Stimulated activated CD4-positive, alpha-beta T cell treated with anti-CD3 and anti-CD28 coated beads, Interleukin-12 subunit alpha, Interleukin-12 subunit beta, amount 100 ng/mL, for 48 hours (primary cell): Measurements from ENCODE around the gene MAP7D3.
A peak's percentile ranks its signal among the peaks of the same experiment; 100 is the strongest.
"Not testable (repeated sequence)": the region's sequence is repeated elsewhere in the genome, so short reads cannot be mapped to it uniquely, and the experiment has no call there.

Experiments used
- DNase-seq, 3 donors: peaks; one replicate each; pipeline ENCODE4 v3.0.0-alpha.2; 2020; ENCODE audit warnings: low read depth in 2 of 3, low spot score in 1 of 3

MAP7D3 gene, protein sequence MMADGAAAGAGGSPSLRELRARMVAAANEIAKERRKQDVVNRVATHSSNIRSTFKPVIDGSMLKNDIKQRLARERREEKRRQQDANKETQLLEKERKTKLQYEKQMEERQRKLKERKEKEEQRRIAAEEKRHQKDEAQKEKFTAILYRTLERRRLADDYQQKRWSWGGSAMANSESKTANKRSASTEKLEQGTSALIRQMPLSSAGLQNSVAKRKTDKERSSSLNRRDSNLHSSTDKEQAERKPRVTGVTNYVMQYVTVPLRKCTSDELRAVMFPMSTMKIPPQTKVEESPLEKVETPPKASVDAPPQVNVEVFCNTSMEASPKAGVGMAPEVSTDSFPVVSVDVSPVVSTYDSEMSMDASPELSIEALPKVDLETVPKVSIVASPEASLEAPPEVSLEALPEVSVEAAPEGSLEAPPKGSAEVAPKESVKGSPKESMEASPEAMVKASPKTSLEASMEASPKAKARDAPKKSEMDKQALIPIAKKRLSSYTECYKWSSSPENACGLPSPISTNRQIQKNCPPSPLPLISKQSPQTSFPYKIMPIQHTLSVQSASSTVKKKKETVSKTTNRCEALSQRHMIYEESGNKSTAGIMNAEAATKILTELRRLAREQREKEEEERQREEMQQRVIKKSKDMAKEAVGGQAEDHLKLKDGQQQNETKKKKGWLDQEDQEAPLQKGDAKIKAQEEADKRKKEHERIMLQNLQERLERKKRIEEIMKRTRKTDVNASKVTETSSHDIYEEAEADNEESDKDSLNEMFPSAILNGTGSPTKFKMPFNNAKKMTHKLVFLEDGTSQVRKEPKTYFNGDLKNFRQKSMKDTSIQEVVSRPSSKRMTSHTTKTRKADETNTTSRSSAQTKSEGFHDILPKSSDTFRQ

DNA sequence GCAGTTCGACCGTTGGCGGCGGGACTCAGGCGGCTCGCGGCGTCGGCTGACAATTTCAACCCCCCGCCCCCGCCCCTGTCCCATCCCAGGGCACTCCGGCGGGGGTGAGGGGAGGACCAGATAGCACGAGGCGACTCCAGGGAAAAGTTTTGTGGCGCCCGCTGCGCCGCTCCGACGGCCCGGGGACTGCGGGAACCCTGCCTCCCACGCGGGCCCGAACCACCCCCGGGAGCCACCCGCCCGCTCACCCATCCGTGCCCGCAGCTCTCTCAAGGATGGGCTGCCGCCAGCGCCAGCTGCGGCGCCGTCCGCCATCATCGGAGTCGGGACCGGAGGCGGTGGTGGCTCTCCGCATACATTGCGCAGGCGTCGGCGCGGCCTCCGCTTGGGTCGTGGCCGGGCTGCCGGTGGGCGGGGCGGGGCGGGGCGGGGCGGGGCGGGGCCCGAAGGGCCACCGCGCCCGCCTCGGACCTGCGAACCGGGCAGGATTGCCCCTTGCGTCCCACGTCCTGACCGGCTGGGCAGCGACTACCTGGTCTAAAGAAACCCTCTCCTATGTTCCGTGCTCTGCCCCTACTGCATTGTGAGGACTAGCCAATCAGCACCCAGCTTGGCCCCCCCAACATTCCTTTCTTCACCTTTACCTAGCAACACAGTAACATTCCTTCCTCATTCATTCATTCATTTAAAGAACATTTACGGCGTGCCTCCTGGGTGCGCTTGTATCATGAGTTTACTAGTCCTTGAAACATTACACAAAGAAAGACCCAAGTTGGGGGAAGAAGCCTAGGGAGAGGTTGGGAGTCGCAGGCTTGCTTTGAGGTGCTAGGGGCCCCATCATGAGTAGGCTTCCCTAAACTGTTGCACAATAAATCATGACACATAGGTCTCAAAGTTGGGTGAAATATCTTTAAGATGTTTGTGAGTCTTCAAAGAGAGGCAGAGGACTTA, at the start of gene MAP7D3:
TSS of gene MAP7D3 (minus strand) at position 360 of the 951 bp plus-strand sequence. CDS start at position 318, 42 bp downstream.
- peak; percentile 32 to 54 (median 32) for DNase-seq

GRCh38 chrX:136300721-136301120, 49.5 kb upstream of the MAP7D3 start, which contains the start of gene ADGRG4:
TSS of gene ADGRG4 (plus strand) at chrX:136300963. CDS start at chrX:136308778, 7,815 bp downstream.
- DNase-seq: not testable (repeated sequence)

DNA sequence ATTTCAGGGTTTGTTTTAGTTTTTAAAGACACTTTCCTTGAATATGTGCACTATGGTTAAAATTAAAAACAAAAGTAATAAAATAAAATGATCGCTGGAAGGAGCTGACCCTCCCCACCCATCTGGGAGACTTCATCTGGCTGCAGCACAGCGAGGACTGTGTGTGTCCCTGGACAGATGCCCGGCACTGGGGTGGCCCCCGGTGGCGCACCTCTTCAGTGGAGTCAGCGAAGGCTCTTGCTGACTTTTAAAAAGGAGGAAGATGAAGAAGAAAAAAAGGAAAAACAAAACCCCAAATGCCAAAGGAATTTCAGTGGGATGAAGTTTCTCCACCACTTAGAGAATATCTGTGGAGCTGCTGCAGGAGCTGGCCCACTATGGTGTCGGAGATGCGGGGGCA, 44.2 kb upstream of the MAP7D3 start:
- DNase-seq: no peak

GRCh38 chrX:136292656-136293055, 41.5 kb upstream of the MAP7D3 start:
- DNase-seq: no peak

- no peak for DNase-seq
Observed at GRCh38 chrX:136291824-136292223, 40.6 kb upstream of the MAP7D3 start.

- not testable (repeated sequence) for DNase-seq
Observed at GRCh38 chrX:136286375-136286774, 35.2 kb upstream of the MAP7D3 start.

DNA sequence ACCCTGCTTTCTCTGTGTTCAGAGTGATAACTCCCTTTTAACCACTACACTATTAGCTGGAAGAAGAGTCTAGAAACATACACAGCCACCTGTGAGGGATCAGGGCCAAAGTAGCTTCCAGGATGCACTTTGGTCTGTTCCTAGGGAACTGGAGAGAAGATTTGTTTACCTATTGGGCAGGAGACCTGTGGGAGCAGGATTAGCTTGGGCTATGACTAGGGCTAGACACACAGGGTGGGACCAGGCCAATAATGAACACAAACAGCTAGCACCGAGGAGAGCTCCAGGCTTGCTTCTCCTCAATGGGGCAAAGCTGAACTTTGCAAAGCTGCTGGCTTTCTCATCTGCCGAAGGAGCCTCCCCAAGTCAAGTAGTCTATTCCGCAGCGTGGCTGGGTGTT, 24.4 kb upstream of the MAP7D3 start:
- DNase-seq: no peak

GRCh38 chrX:136273986-136274385, 22.8 kb upstream of the MAP7D3 start:
- no peak for DNase-seq

- DNase-seq: no peak
Observed at GRCh38 chrX:136272325-136272724, 21.1 kb upstream of the MAP7D3 start.

DNA sequence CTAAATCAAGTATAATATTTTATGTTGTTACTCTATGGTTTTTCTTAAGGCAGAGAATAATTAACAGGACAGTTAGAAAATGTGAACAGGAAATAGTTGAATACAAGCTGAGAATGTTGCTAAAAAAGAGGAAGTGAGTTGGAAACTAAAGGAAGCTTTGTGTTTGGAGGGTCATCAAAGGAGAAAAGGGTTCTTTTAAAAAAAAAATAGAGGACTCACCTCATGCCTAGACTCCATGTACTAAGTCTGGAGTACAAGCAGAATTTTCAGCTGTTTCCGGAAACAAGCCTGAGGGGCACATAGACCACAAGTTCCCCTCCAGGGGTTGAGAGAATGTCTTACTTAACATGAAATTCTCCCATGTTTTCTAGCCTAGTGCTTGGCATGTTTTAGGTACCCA, 20.1 kb upstream of the MAP7D3 start:
- no peak for DNase-seq

- no peak for DNase-seq
Observed at GRCh38 chrX:136269921-136270320, 18.7 kb upstream of the MAP7D3 start.

DNA sequence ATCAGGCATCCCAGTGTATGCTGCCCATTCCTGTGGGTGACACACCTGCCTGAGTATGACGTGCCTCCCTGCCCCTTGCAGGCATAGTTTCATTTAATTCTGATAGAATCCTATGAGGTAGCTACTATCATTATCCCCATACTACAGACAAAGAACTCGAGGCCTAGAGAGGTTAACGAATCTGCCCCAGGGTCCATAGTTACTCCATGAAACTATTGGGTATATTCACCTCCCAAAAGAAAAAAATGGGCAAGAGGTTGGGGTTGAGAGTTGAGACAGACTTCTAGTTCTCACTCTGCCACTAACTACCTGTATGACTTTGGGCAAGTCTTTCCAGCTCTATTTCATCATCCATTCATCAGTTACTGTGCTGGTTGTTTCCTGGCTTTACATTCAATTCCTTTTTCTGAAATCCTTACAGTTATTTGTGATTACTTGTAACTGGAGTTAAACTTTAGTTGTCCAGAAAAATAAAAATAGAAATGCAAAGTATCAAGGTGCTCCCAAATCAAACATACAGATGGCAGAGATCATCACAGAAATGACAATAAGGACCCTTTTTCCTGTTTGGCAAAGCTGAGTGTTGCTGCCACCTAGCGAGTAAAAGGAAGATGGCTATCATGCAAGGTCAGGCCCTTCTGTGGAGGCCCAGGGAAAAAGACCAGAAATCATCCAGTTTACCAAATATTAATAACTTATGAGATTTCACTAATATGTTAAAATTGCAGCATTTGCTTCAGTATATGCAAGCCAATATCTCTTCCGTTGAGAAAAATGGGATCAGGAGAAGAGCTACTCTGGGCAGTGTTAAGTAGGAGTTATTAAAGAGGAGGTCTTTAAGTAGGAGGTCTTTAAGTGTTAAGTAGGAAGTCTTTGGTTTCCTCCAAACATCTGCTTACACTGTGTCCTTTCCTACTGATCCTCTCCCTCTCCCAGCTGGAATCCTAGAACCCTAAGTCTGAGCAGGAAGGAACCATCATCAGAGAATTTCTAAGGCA, 17.1 kb upstream of the MAP7D3 start:
- peak; percentile 4 to 56 (median 14) for DNase-seq

GRCh38 chrX:136266828-136267227, 15.6 kb upstream of the MAP7D3 start:
- DNase-seq: no peak

- DNase-seq: no peak
Observed at GRCh38 chrX:136262812-136263315, 11.7 kb upstream of the MAP7D3 start.

GRCh38 chrX:136262243-136262642, 11.0 kb upstream of the MAP7D3 start:
- no peak for DNase-seq

DNA sequence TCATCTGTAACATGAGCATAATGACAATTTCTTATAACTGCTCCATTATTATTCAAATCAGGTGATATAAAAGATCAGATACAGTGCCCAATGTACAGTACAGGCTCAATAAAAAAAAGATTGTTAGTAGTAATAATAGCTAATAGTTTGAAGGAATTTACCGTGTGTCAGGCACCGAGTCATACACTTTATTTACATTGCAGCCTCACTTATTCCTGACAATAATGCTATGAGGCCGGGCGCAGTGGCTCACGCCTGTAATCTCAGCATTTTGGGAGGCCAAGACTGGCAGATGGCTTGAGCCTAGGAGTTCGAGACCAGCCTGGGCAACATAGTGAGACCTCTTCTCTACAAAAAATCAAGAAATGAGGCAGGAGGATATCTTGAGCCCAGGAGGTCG, 10.1 kb upstream of the MAP7D3 start:
- no peak for DNase-seq

DNA sequence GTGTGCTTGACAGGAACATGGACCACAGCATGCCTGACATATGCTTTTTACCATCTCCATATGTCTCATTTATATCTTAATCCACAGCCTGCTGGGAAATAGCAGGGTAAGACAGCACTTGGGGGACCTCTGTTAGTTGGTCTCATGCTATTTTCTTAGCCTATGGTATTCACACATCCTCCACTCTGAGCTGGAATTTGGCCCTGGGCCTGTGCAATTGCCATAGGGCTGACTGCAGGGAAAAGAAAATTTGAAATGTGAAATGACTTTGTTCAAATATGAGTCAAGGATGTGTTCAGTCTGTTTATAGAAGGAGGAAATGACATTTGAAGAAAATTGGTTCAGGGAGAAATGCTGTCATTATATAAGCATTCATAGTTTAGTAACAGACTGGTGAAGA, 9.6 kb upstream of the MAP7D3 start:
- no peak for DNase-seq

GRCh38 chrX:136259543-136259942, 8.3 kb upstream of the MAP7D3 start:
- DNase-seq: no peak

GRCh38 chrX:136258951-136259350, 7.8 kb upstream of the MAP7D3 start:
- no peak for DNase-seq
